Osteoblast (primary cell): ENCODE measurements around the gene LAMA4. TPM values are rescaled to one million over a fixed set of nuclear protein-coding genes. Genes with fewer than 3 reads are reported as not detected.

Experiments used
- DNase-seq: peaks from one replicate; pipeline ENCODE4 v3.0.0; 2011; ENCODE audit warnings: low spot score, mixed read lengths; ENCODE audit not compliant: insufficient read length; ENCODE audit errors: missing footprints
- H2AFZ ChIP-seq: 2 replicates; pipeline ENCODE4 v1.6.0; 2011; ENCODE audit warnings: mild to moderate bottlenecking, low read length
- H3K27ac ChIP-seq: 2 replicates; pipeline ENCODE4 v1.5.1; 2011; ENCODE audit warnings: mild to moderate bottlenecking, low read depth, low read length, moderate library complexity
- H3K27me3 ChIP-seq: 2 replicates; pipeline ENCODE4 v1.6.0; 2012; ENCODE audit warnings: mild to moderate bottlenecking, control low read depth, inconsistent platforms, low read length, moderate library complexity; ENCODE audit not compliant: insufficient read depth
- H3K36me3 ChIP-seq: 2 replicates; pipeline ENCODE4 v1.5.1; 2011; ENCODE audit warnings: mild to moderate bottlenecking, low read length, control low read depth, moderate library complexity; ENCODE audit not compliant: insufficient read depth
- H3K4me1 ChIP-seq: 2 replicates; pipeline ENCODE4 v1.5.1; 2011; ENCODE audit warnings: mild to moderate bottlenecking, low read length, control low read depth, moderate library complexity; ENCODE audit not compliant: insufficient read depth
- H3K4me2 ChIP-seq: 2 replicates; pipeline ENCODE4 v1.6.0; 2011; ENCODE audit warnings: mild to moderate bottlenecking, low read length; ENCODE audit not compliant: insufficient read depth
- H3K4me3 ChIP-seq: fragments of 200-600 bp; sonication (generic); 3 replicates; pipeline ENCODE4 v1.5.1; 2012; ENCODE audit warnings: mild to moderate bottlenecking, low read length, inconsistent platforms; ENCODE audit not compliant: insufficient read depth
- H3K79me2 ChIP-seq: 2 replicates; pipeline ENCODE4 v1.6.0; 2012; ENCODE audit warnings: mild to moderate bottlenecking, low read length, control low read depth, inconsistent platforms; ENCODE audit not compliant: insufficient read depth
- H3K9me3 ChIP-seq: 2 replicates; pipeline ENCODE4 v1.5.1; 2011; ENCODE audit warnings: low read depth, low read length, control low read depth
- H4K20me1 ChIP-seq: 2 replicates; pipeline ENCODE4 v1.6.0; 2012; ENCODE audit warnings: mild to moderate bottlenecking, low read length, control low read depth; ENCODE audit not compliant: insufficient read depth
- total RNA-seq: library from RNA; depleted of rRNA; stranded (reverse); fragments of >200 nt; gene quantifications from 2 replicates; pipeline ENCODE4 v1.2.3, GENCODE V29; 2012
- TF ChIP-seq, protein P1 (sequence below): IDR thresholded peaks from 2 replicates; pipeline ENCODE4 v1.5.1; 2011; ENCODE audit warnings: mild to moderate bottlenecking, low read depth, low read length, moderate library complexity; ENCODE audit errors: extremely low read depth

The LAMA4 gene
- total RNA-seq, 1 donor: 260 TPM

- H3K36me3 ChIP-seq: peaks cover 33% of the 10 kb centered on the region
- no peak overlapping the region for H2AFZ ChIP-seq
- H3K4me3 ChIP-seq: no peak overlapping the region
- DNase-seq: no peak
- peaks cover 70% of the 10 kb centered on the region for H3K4me1 ChIP-seq
- H4K20me1 ChIP-seq: no peaks in the 10 kb centered on the region
- peak overlapping the region; percentile 27 for H3K27ac ChIP-seq
- TF ChIP-seq, protein P1, sequence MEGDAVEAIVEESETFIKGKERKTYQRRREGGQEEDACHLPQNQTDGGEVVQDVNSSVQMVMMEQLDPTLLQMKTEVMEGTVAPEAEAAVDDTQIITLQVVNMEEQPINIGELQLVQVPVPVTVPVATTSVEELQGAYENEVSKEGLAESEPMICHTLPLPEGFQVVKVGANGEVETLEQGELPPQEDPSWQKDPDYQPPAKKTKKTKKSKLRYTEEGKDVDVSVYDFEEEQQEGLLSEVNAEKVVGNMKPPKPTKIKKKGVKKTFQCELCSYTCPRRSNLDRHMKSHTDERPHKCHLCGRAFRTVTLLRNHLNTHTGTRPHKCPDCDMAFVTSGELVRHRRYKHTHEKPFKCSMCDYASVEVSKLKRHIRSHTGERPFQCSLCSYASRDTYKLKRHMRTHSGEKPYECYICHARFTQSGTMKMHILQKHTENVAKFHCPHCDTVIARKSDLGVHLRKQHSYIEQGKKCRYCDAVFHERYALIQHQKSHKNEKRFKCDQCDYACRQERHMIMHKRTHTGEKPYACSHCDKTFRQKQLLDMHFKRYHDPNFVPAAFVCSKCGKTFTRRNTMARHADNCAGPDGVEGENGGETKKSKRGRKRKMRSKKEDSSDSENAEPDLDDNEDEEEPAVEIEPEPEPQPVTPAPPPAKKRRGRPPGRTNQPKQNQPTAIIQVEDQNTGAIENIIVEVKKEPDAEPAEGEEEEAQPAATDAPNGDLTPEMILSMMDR: no peak
- no peaks in the 10 kb centered on the region for H3K27me3 ChIP-seq
- H3K79me2 ChIP-seq: peaks cover 69% of the 10 kb centered on the region
- H3K4me2 ChIP-seq: no peak overlapping the region
- no peaks in the 10 kb centered on the region for H3K9me3 ChIP-seq
Observed at GRCh38 chr6:112228480-112229332, 25.7 kb downstream of the LAMA4 start.

- Histone ChIP-seq H3K79me2 (peaks cover 62% of the 10 kb centered on the region), H3K4me3 (no peak overlapping the region), H4K20me1 (no peaks in the 10 kb centered on the region), H3K27me3 (no peaks in the 10 kb centered on the region), H3K9me3 (no peaks in the 10 kb centered on the region), H3K27ac (peak overlapping the region; percentile 27), H3K4me2 (no peak overlapping the region), H2AFZ (no peak overlapping the region), H3K36me3 (peaks cover 29% of the 10 kb centered on the region), H3K4me1 (peaks cover 70% of the 10 kb centered on the region)
- TF ChIP-seq, protein P1: no peak
- no peak for DNase-seq
Observed at GRCh38 chr6:112227992-112228391, 26.4 kb downstream of the LAMA4 start.

- H3K79me2 ChIP-seq: peaks cover 61% of the 10 kb centered on the region
- H3K4me1 ChIP-seq: peaks cover 70% of the 10 kb centered on the region
- H3K4me3 ChIP-seq: no peak overlapping the region
- TF ChIP-seq, protein P1: no peak
- H4K20me1 ChIP-seq: no peaks in the 10 kb centered on the region
- no peak overlapping the region for H2AFZ ChIP-seq
- no peaks in the 10 kb centered on the region for H3K9me3 ChIP-seq
- H3K27ac ChIP-seq: peak overlapping the region; percentile 27
- H3K27me3 ChIP-seq: no peaks in the 10 kb centered on the region
- DNase-seq: no peak
- no peak overlapping the region for H3K4me2 ChIP-seq
- peaks cover 29% of the 10 kb centered on the region for H3K36me3 ChIP-seq
Observed at GRCh38 chr6:112227411-112227810, 27.0 kb downstream of the LAMA4 start.

DNA sequence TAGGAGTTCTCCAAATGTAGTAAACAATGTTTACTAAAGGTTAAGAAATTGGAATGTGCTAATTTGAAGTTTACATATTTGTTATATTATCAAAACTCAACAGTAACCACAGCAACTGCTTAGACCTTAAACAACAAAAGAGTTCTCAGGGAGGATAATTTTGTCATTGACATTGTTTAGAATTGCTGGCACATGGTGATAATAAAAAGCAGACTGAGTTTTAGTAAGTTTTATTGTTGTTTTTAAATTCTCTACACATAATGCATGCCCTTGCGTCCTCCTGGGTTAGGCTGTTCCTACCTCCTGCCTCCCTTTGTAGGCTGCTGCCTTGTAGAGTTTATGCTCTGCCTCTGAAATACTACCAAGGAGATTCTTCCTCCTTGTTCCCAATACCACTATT lies 28.7 kb downstream of the LAMA4 start:
- no peaks in the 10 kb centered on the region for H4K20me1 ChIP-seq
- no peak for DNase-seq
- TF ChIP-seq, protein P1: no peak
- H2AFZ ChIP-seq: no peak overlapping the region
- no peaks in the 10 kb centered on the region for H3K9me3 ChIP-seq
- peaks cover 56% of the 10 kb centered on the region for H3K79me2 ChIP-seq
- no peaks in the 10 kb centered on the region for H3K27me3 ChIP-seq
- H3K4me2 ChIP-seq: no peak overlapping the region
- H3K27ac ChIP-seq: peak overlapping the region; percentile 93
- H3K36me3 ChIP-seq: peaks cover 19% of the 10 kb centered on the region
- peaks cover 73% of the 10 kb centered on the region for H3K4me1 ChIP-seq
- no peak overlapping the region for H3K4me3 ChIP-seq
